Embryonic facial prominence (tissue), 1 donor: ENCODE results near the gene ATP4B.

Experiments
- DNase-seq: peaks from one replicate; pipeline ENCODE4 v3.0.0-alpha.2; 2016; ENCODE audit errors: extremely low spot score

The ATP4B gene

DNA sequence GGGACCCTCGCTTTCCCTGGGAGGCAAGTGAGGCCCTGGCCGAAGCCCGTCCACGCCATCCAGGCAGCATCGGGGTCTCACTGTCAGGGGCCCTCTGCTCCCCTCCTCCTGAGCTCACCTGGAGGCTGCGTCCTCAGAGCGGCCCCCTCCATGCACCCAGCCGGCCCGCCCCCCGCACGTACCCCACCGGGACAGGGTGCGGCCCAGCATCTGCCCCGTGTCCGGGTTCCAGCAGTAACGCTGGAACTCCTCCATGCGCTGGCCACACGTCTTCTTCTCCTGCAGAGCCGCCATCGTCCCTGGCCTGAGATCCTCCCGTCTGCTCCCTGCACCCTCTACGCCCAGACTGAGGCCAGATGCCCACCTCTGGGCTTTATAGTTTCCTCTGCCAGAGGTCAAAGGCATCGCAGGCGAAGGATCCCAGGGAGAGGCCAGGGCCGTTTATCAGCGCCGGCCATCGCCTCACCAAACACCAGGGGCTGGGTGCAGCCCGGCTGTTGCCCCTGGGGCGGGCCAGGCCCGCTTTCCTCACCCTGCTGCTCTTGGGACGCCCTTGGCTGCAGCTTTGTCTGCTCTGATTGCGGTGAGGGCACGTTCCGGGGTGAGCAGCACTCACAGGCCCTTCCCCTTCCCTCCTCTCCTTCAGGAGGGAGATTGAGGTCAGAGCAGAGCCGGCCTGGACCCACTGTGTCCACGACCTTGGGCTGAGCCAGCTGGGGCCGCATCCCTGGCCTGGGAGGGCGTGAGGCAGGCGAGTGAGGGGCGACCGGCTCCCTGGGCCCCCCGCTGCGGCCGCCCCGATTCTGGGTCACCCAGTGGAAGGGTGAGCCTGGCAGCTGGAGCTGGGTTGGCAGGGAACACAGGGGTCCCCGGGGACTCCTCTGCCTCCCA is at the start of gene ATP4B:
TSS of gene ATP4B (minus strand) at position 348 of the 891 bp plus-strand sequence. CDS start at position 294, 54 bp downstream.
- no peak for DNase-seq

DNA sequence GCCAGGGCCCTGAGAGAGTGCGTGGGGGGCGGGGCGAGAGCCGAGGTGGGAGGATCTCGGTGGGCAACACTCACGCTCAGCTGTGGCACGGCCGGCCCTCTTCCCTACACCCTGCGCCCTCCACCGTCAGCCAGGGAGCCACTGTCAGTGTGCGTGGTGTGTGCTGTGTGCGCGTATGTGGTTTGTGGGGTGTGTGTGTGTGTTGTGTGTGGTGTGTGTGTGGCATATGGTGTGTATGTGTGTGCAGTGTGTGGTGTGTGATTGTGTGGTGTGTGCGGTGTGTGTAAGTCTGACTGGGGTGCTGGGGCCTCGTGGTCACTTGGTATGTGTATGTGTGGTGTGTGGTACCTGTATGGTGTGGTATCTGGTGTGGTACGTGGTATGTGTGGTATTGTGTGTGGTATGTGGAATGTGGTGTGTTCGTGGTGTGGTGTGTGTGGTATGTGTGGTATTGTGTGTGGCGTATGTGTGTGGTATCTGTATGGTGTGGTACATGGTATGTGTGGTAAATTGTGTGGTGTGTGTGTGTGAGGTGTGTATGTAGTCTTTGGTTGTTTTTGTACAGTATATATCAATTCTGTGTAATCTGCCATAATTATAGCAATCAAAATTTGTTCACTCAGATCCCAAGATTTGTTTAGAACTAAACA is 14.1 kb upstream of the ATP4B start:
- no peak for DNase-seq

DNA sequence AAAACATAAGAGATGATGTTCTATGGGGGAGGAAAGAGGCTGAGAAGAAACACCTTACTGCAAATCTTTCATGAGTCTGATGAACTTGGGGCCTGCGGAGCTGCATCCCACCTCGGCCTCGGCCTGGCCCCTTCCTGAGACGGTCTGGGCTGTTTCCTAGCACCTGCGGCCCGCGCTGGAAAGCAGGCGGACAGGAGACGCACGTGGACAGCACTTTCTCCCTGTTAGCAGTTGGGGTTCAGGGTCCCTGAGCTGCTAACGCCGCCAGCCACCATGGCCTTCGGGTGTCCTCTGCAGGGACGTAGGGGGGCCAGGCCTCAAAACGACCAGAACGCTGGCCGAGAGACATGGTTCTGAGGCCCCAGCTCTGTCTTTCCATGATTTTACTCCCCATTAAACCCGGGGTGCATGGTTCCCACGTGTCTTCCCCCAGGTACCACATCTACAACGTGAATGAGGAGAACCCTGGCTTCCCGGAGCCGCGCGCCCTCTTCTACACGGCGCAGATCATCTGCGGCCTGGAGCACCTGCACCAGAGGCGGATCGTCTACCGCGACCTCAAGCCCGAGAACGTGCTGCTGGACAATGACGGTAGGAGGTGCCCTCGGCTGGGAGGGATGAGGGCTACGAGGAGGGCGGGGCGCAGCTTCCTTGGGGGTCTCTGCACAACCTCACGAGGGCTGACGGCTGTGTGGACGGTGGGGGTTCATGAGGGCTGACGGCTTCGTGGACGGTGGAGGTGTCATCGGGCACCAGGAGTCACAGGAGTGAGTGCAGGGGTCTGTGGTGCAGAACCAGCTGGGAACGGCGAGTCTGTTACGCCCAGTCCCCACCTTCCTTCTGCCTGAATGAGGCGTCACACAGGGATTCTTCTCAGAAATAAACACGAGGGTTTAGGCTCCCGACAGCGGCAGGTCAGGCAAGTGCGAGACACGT is 13.3 kb upstream of the ATP4B start:
- no peak for DNase-seq

DNA sequence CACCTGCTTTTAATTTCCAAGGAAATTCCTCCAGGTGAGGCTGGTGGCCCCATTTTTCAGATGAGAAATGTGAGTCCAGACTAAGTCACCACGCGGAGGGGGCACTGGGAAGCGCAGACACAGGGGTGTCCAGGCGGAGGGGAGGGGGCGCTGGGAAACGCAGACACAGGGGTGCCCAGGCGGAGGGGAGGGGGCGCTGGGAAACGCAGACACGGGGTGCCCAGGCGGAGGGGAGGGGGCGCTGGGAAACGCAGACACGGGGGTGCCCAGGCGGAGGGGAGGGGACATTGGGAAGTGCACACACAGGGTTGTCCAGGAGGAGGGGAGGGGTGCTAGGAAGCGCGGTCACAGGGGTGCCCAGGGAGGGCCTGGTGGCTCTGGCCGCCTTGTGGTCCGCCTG is 12.5 kb upstream of the ATP4B start:
- DNase-seq: no peak

DNA sequence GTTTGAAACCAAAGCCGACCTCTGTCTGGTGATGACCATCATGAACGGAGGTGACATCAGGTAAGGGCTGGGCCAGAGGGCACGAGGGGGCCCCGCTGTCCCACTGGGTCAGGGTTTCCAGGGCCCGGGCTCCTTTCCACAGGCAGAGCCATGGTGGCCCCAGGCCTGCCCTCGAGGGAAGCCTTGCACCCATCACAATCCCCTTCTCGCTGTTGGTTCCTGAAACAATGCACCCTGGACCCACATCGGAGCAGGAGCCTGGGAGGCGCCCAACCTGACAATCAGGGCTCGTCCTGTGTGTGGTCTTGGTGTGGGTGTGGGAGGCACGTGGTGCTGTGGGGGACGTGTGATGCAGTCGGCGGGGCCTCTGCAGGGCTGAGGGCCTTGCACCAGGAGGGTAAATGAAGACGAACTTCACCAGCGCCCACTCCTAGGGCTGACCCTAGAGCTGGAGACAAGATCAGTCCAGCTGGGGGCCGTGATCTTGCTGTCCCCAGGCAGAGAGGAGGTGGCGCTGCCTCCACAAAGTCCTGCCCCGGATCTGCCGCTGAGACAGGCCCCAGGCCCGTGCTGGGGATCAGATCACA is 11.8 kb upstream of the ATP4B start:
- no peak for DNase-seq

DNA sequence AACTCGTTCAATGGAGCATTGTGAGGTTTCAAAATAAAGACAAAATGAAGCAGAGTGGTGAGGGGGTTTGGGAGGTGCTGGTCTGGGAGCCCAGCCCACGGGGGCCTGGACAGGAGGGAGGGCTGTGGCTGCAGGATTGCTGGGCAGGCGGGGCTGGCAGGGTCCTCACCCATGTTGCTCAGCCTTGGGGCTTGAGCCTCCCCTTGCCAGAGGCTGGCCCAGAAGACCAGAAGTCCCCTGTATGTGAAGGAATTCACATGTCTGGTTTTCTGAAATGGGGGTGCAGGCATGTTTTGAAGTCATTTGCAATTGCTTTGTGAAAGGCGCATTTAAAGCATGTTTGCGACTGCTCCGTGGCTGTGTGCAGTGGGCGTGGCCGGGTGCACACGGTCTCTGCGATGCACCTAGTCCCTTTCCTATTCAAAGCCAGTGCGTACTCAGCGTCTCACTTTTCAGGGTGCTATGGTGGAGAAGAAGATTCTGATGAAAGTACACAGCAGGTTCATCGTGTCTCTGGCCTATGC is 11.3 kb upstream of the ATP4B start:
- no peak for DNase-seq

DNA sequence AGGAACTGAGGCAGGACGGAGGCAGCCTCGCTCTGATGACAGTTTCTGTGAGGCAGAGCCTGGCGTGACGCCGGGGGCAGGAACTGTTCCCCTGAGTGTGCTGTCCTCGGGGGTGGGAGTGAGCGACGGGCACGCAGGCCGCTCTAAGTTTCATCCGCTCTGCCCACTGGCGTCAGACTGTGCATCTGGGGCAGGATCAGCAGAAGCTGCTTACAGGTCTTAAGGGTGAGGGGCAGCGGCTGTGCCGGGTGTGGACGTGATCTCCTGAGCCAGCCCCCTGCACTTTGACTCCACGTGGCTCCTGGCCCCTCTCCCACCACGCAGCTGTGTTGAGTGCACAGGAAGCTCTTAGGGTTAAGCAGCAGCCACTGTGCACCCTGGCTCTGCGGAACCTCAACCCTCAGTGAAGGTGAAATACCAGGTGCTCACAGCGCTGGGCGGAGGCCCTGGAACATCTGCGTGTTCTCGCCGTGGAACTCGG is 10.5 kb upstream of the ATP4B start:
- no peak for DNase-seq

DNA sequence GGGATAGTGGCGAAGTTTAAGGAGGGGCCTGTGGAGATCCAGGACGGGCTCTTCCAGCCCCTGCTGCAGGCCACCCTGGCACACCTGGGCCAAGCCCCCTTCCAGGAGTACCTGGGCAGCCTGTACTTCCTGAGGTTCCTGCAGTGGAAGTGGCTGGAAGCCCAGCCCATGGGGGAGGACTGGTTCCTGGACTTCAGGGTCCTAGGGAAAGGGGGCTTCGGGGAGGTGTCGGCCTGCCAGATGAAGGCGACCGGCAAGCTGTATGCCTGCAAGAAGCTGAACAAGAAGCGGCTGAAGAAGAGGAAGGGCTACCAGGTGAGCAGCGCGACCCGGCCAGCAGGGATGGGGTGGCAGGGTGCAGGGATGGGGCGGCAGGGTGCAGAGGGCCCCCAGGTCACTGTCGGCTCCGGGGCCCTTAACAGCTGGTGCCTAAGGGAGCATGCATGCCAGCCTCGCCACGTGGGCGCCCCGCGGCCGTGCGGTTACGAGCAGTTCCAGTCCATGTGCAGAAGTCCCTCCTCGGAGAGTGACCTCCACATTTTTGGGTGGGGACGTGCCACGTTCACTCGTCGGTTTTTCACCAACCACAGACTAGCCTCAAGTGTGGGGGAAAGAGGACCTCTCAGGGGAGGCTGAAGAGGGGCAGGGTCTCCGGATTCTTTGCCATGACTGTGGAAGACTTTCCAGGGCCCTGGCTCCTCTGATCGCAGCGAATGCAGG is 9.9 kb upstream of the ATP4B start:
- DNase-seq: no peak

DNA sequence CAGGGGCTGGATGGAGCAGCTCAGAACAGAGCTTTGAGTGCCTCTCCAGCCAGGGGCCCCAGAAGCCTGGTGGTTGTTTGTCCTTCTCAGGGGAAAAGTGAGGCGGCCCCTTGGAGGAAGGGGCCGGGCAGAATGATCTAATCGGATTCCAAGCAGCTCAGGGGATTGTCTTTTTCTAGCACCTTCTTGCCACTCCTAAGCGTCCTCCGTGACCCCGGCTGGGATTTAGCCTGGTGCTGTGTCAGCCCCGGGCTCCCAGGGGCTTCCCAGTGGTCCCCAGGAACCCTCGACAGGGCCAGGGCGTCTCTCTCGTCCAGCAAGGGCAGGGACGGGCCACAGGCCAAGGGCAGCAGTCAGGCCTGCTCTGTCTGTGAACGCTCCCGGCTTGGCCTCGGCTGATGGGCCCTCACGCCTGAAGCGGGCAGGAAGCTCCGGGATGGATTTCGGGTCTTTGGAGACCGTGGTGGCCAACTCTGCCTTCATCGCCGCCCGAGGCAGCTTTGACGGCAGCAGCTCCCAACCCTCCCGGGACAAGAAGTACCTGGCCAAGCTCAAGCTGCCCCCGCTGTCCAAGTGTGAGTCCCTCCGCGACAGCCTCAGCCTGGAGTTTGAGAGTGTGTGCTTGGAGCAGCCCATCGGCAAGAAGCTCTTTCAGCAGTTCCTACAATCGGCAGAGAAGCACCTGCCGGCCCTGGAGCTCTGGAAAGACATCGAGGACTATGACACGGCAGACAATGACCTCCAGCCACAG is 9.1 kb upstream of the ATP4B start, which contains the start of gene GRK1:
TSS of gene GRK1 (plus strand) at position 269 of the 751 bp plus-strand sequence. CDS start at position 437, 168 bp downstream.
- no peak for DNase-seq

DNA sequence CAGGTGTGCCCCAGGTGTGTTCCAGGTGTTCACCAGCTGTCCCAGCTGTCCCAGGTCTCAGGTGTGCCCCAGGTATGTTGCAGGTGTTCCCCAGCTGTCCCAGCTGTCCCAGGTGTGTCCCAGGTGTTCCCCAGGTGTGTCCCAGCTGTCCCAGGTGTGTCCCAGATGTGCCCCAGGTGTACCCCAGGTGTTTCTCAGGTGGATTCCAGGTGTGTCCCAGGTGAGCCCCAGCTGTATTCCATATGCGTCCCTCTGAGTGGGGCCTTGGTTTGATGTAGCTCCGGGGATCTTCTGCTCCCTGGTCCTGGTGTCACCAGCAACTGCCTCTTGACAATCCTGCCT is 8.3 kb upstream of the ATP4B start:
- DNase-seq: no peak

DNA sequence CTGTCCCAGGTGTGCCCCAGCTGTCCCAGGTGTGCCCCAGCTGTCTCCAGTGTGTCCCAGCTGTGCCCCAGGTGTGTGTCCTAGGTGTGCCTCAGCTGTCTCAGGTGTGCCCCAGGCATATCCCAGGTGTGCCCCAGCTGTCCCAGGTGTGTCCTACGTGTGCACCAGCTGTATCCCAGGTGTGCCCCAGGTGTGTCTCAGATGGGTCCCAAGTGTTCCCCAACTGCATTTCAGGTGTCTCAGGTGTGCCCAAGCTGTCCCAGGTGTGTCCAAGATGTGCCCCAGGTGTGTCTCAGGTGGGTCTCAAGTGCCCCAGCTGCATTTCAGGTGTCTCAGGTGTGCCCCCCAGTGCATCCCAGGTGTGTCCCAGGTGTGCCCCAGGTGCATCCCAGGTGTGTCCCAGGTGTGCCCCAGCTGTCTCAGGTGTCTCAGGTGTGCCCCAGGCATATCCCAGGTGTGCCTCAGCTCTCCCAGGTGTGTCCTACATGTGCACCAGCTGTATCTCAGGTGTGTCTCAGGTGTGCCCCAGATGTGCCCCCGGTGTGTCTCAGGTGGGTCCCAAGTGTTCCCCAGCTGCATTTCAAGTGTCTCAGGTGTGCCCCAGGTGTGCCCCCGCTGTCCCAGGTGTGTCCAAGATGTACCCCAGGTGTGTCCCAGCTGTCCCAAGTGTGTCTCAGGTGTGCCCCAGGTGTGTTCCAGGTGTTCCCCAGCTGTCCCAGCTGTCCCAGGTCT is 7.8 kb upstream of the ATP4B start:
- no peak for DNase-seq

DNA sequence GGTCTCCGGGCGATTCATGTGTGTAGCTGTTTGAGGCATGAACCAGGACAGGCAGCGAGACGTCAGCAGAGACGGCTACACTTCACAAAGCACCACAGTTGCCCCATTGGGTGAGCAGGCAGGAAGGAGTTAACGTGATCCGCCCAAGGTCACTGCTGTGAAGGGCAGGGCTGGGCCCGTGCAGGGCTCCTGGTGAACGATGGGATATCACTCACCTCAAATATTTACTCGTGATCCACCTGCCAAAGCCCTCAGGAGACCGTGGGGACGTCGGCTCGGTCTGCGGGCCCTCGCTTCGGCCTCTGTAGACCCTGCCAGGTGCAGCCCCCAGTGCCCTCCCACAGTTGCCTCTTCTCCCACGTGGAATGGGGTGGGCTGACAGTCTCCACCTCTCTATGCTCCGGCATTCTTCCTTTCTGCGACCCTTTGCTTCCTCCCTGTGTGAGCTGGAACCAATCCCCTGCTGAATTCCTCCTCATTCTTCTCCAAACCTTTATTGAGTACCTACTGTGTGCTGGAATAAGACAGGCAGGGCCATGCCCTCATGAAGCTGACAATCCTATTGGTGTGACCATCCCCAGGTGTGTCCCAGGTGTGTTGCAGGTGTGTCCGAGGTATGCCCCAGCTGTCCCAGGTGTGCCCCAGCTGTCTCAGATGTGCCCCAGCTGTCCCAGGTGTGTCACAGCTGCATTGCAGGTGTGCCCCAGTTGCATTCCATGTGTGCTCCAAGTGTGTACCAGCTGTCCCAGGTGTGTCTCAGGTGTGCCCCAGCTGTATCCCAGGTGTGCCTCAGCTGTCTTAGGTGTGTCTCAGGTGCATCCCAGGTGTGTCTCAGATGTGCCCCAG is 7.0 kb upstream of the ATP4B start:
- DNase-seq: no peak

DNA sequence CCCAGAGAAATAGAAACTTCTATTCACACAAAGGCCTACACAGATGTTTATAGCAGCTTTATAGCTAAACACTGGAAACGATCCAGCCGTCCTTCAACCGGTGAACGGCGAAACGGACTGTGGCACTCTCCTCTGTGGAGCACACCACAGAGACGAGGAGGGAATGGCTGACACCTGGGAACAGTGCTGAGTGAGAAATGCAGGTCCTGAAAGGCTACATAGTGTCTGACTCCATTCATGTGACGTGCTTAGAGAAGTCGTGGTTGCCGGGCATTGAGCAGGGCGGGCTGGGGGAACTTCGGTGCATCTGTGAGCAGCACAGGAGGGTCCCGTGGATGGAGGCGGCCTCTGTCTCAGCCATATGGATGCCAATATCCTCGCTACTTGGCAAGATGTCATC is 5.9 kb upstream of the ATP4B start:
- DNase-seq: no peak

DNA sequence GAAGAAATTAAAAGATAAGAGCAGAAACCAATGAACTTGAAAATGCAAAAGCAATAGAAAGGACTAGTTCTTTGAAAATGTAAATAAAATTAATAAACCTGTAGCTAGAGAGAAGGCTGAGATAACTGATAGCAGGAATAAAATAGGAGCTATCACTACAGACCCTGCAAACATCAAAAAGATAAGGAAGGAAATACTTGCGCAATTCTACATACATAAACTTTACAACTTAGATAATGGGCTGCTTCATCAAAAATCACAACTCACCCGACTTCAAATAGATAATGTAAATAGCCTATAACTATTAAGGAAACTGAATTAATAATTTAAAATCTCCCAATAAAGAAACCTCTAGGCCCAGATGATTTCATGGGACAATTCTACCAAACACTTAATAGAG is 3.5 kb upstream of the ATP4B start:
- DNase-seq: no peak

DNA sequence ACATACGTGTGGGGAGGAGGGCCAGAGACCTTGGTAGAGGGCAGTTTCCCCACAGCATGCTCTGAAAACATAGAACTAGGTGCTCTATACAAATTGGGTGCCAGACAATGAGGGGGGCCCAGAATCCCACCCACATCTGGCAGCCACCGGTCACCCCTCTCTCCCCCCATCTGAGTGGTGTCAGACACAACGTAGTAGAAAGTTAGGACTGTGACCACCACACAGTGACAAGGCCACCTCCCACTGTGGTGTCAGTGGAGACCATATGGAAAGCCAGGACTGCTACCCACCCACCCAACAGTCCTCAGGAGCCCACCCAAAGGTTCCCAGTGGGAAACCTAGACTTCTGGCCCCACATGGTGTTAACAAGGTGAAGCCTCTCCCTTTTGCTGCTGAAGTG is 2.1 kb upstream of the ATP4B start:
- DNase-seq: no peak

DNA sequence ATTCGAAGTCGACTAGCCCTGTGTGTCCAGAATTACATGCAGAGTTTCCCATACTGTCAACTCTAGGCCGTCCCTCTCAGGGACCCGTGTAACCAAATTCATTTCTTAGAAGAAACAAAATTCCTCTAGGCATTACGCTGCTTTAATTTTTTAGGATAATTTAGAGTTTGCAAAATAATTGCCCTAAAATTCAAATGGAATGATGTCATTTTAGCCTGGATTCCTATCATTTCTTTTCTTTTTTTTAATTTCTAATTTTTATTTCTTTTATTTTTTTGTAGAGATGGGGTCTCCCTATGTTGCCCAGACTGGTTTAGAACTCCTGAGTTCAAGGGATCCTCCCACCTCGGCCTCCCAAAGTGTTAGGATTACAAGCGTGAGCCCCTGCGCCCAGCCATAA is 1.3 kb upstream of the ATP4B start:
- no peak for DNase-seq

DNA sequence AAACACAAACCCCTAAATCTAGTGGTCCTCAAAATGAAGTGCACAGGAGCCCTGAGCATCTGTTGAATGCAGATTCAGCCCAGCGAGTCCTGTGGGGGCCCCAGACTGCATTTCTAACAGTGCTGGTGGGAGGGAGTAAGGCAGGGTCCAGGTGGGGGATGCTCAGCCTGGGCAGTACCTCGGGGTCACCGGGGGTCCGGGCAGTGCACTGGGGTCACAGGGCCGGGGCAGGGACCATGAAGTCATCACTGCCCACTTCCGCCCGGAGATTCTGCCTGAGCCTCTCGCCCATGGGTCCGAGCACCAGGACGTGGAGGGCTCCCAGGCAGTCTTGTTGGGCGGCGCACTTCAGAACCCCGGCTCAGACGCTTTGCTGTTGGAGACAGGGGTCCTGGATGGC is 838 bp upstream of the ATP4B start:
- DNase-seq: no peak
